Mesendoderm (in vitro differentiated cells): Measurements from ENCODE around the gene TMEM267. TPM values are rescaled to one million over a fixed set of nuclear protein-coding genes. Genes with fewer than 3 reads are reported as not detected.

ENCODE experiments used
- DNase-seq: peaks from one replicate; pipeline ENCODE4 v3.0.0; 2013
- H2AK5ac ChIP-seq: 2 replicates; pipeline ENCODE4 v1.6.1; 2013; ENCODE audit warnings: low read length, inconsistent platforms
- H2BK120ac ChIP-seq: 2 replicates; pipeline ENCODE4 v1.6.1; 2013; ENCODE audit warnings: low read depth, mild to moderate bottlenecking, low read length, moderate library complexity, mixed read lengths
- H2BK15ac ChIP-seq: replicated peaks from 2 replicates; pipeline ENCODE4 v1.6.1; 2013; ENCODE audit warnings: low read depth, mild to moderate bottlenecking, moderate library complexity
- H2BK5ac ChIP-seq: 2 replicates; pipeline ENCODE4 v1.6.1; 2013; ENCODE audit warnings: low read length, inconsistent platforms
- H3K18ac ChIP-seq: 2 replicates; pipeline ENCODE4 v1.6.1; 2013; ENCODE audit warnings: mild to moderate bottlenecking, low read length, mixed read lengths
- H3K23ac ChIP-seq: one replicate; pipeline ENCODE4 v1.6.1; 2013; ENCODE audit warnings: low read length
- H3K27ac ChIP-seq: 2 replicates; pipeline ENCODE4 v1.5.1; 2013; ENCODE audit warnings: low read depth, mild to moderate bottlenecking, inconsistent platforms, low read length, moderate library complexity
- H3K27me3 ChIP-seq: 2 replicates; pipeline ENCODE4 v1.6.1; 2013; ENCODE audit warnings: low read length, control low read depth, mild to moderate bottlenecking, inconsistent platforms; ENCODE audit not compliant: insufficient read depth, poor library complexity
- H3K36me3 ChIP-seq: 2 replicates; pipeline ENCODE4 v1.6.1; 2013; ENCODE audit warnings: low read length, inconsistent platforms; ENCODE audit not compliant: control insufficient read depth, insufficient read depth
- H3K4ac ChIP-seq: one replicate; pipeline ENCODE4 v1.6.1; 2013; ENCODE audit warnings: low read depth, mild to moderate bottlenecking, low read length, moderate library complexity
- H3K4me1 ChIP-seq: 2 replicates; pipeline ENCODE4 v1.6.1; 2013; ENCODE audit warnings: low read depth, low read length, inconsistent platforms; ENCODE audit not compliant: control insufficient read depth
- H3K4me2 ChIP-seq: 2 replicates; pipeline ENCODE4 v1.6.1; 2013; ENCODE audit warnings: low read length
- H3K4me3 ChIP-seq: 2 replicates; pipeline ENCODE4 v1.5.1; 2013; ENCODE audit warnings: mild to moderate bottlenecking, low read length
- H3K56ac ChIP-seq: one replicate; pipeline ENCODE4 v1.6.1; 2013; ENCODE audit warnings: low read length
- H3K79me1 ChIP-seq: 2 replicates; pipeline ENCODE4 v1.6.1; 2013; ENCODE audit warnings: low read length, inconsistent platforms
- H3K79me2 ChIP-seq: 2 replicates; pipeline ENCODE4 v1.6.1; 2013; ENCODE audit warnings: mild to moderate bottlenecking, low read length; ENCODE audit not compliant: control insufficient read depth, insufficient read depth
- H3K9ac ChIP-seq: 2 replicates; pipeline ENCODE4 v1.6.1; 2013; ENCODE audit warnings: low read length, inconsistent platforms
- H4K5ac ChIP-seq: one replicate; pipeline ENCODE4 v1.6.1; 2013; ENCODE audit warnings: low read length
- H4K8ac ChIP-seq: one replicate; pipeline ENCODE4 v1.6.1; 2013; ENCODE audit warnings: low read depth, mild to moderate bottlenecking, control low read depth, low read length, moderate library complexity
- WGBS: extraction: QIAGEN DNeasy Blood & Tissue Kit; methylation state at CpG from one replicate; pipeline ENCODE4 v1.1.7; 2013; ENCODE audit warnings: low lambda C conversion rate, missing lambda C conversion rate; ENCODE audit not compliant: insufficient coverage; ENCODE audit errors: extremely low coverage; 5-methylcytosine and 5-hydroxymethylcytosine counted together
- polyA plus RNA-seq, 2 experiments: library from polyadenylated mRNA; stranded (reverse); fragments of 200-250 nt; gene quantifications; one replicate each; pipeline ENCODE4 v1.2.3, GENCODE V29; 2013

TMEM267 gene
- 4.6 TPM for polyA plus RNA-seq (2013, experiment 1 of 2)
- polyA plus RNA-seq (2013, experiment 2 of 2) = 5.2 TPM

- peak within 1 kb of the TSS; percentile 89 for H3K18ac ChIP-seq
- no peaks in the 10 kb centered on the region for H3K4me1 ChIP-seq
- peak within 1 kb of the TSS; percentile 90 for H3K4me3 ChIP-seq
- peak; percentile 97 for DNase-seq
- H3K27me3 ChIP-seq = no peaks in the 10 kb centered on the region
- peak within 1 kb of the TSS; percentile 67 for H2BK5ac ChIP-seq
- H3K36me3 ChIP-seq = no peaks in the 10 kb centered on the region
- no peak within 1 kb of the TSS for H4K8ac ChIP-seq
- H3K79me1 ChIP-seq = no peaks in the 10 kb centered on the region
- peak within 1 kb of the TSS; percentile 92 for H3K23ac ChIP-seq
- peak within 1 kb of the TSS; percentile 94 for H3K9ac ChIP-seq
- H2AK5ac ChIP-seq = no peak within 1 kb of the TSS
- peak within 1 kb of the TSS; percentile 88 for H3K4me2 ChIP-seq
- WGBS = no CpG with 5 or more reads among the region's 62 CpGs
- peak within 1 kb of the TSS; percentile 30 for H2BK120ac ChIP-seq
- H2BK15ac ChIP-seq = no peak within 1 kb of the TSS
- H3K56ac ChIP-seq = peak within 1 kb of the TSS; percentile 98
- no peak within 1 kb of the TSS for H4K5ac ChIP-seq
- H3K79me2 ChIP-seq = no peaks in the 10 kb centered on the region
- peak within 1 kb of the TSS; percentile 88 for H3K27ac ChIP-seq
- H3K4ac ChIP-seq = peak within 1 kb of the TSS; percentile 64
Observed at GRCh38 chr5:43483298-43484105, at the start of gene TMEM267. TSS of gene TMEM267 (minus strand) at chr5:43483865. CDS start at chr5:43453969, 29,896 bp downstream.

- Histone ChIP-seq H2AK5ac (no peak overlapping the region), H2BK120ac (no peak overlapping the region), H3K4me2 (no peak overlapping the region), H2BK15ac (no peak overlapping the region), H3K4me1 (no peaks in the 10 kb centered on the region), H3K18ac (no peak overlapping the region), H3K27ac (no peak overlapping the region), H3K9ac (no peak overlapping the region), H3K79me1 (no peaks in the 10 kb centered on the region), H3K4me3 (no peak overlapping the region), H2BK5ac (no peak overlapping the region), H4K8ac (no peak overlapping the region), H3K23ac (no peak overlapping the region), H4K5ac (no peak overlapping the region), H3K4ac (no peak overlapping the region), H3K56ac (no peak overlapping the region), H3K27me3 (no peaks in the 10 kb centered on the region), H3K79me2 (no peaks in the 10 kb centered on the region), H3K36me3 (peaks cover 6% of the 10 kb centered on the region)
- no CpG with 5 or more reads among the region's 2 CpGs for WGBS
- no peak for DNase-seq
Observed at GRCh38 chr5:43530648-43531047, 47.0 kb upstream of the TMEM267 start.

- Histone ChIP-seq H3K18ac (no peak overlapping the region), H3K36me3 (peaks cover 8% of the 10 kb centered on the region), H3K27me3 (no peaks in the 10 kb centered on the region), H2AK5ac (no peak overlapping the region), H3K56ac (no peak overlapping the region), H3K27ac (no peak overlapping the region), H3K4me1 (no peaks in the 10 kb centered on the region), H2BK5ac (no peak overlapping the region), H4K8ac (no peak overlapping the region), H3K4me3 (no peak overlapping the region), H3K4ac (no peak overlapping the region), H2BK120ac (no peak overlapping the region), H3K79me1 (no peaks in the 10 kb centered on the region), H3K79me2 (no peaks in the 10 kb centered on the region), H3K4me2 (no peak overlapping the region), H3K23ac (no peak overlapping the region), H2BK15ac (no peak overlapping the region), H3K9ac (no peak overlapping the region), H4K5ac (no peak overlapping the region)
- no peak for DNase-seq
- no CpG with 5 or more reads among the region's 2 CpGs for WGBS
Observed at GRCh38 chr5:43523662-43524072, 40.0 kb upstream of the TMEM267 start.

- no peak overlapping the region for H3K27ac ChIP-seq
- no peaks in the 10 kb centered on the region for H3K27me3 ChIP-seq
- no peaks in the 10 kb centered on the region for H3K79me1 ChIP-seq
- H2BK5ac ChIP-seq = no peak overlapping the region
- no peak overlapping the region for H4K8ac ChIP-seq
- no peak overlapping the region for H3K23ac ChIP-seq
- no peak overlapping the region for H2BK120ac ChIP-seq
- no peak overlapping the region for H3K9ac ChIP-seq
- no peak overlapping the region for H3K18ac ChIP-seq
- no peak overlapping the region for H3K4ac ChIP-seq
- no peaks in the 10 kb centered on the region for H3K4me1 ChIP-seq
- no peak overlapping the region for H2BK15ac ChIP-seq
- H4K5ac ChIP-seq = no peak overlapping the region
- H3K56ac ChIP-seq = no peak overlapping the region
- no CpG with 5 or more reads among the region's 1 CpG for WGBS
- no peak for DNase-seq
- peaks cover 6% of the 10 kb centered on the region for H3K36me3 ChIP-seq
- H2AK5ac ChIP-seq = no peak overlapping the region
- H3K79me2 ChIP-seq = no peaks in the 10 kb centered on the region
- no peak overlapping the region for H3K4me2 ChIP-seq
- H3K4me3 ChIP-seq = no peak overlapping the region
Observed at GRCh38 chr5:43520615-43521014, 37.0 kb upstream of the TMEM267 start.

GRCh38 chr5:43515678-43516048 is 32.0 kb upstream of the TMEM267 start:
- no peak overlapping the region for H3K27ac ChIP-seq
- no CpG with 5 or more reads among the region's 1 CpG for WGBS

More at GRCh38 chr5:43515678-43516048, 32.0 kb upstream of the TMEM267 start:
- H2BK120ac ChIP-seq = no peak overlapping the region
- H3K36me3 ChIP-seq = no peaks in the 10 kb centered on the region
- H3K4me2 ChIP-seq = no peak overlapping the region
- no peak overlapping the region for H2BK15ac ChIP-seq
- peak overlapping the region; percentile 11 for H3K9ac ChIP-seq
- H3K4me3 ChIP-seq = no peak overlapping the region
- no peaks in the 10 kb centered on the region for H3K27me3 ChIP-seq
- peak overlapping the region; percentile 83 for H3K56ac ChIP-seq
- H3K23ac ChIP-seq = no peak overlapping the region
- peak overlapping the region; percentile 3 for H4K8ac ChIP-seq
- no peak overlapping the region for H3K4ac ChIP-seq
- no peak overlapping the region for H3K18ac ChIP-seq
- H3K79me2 ChIP-seq = peaks cover 5% of the 10 kb centered on the region
- no peak overlapping the region for H2AK5ac ChIP-seq
- no peak overlapping the region for H4K5ac ChIP-seq
- H2BK5ac ChIP-seq = no peak overlapping the region
- no peaks in the 10 kb centered on the region for H3K4me1 ChIP-seq
- DNase-seq = no peak
- no peaks in the 10 kb centered on the region for H3K79me1 ChIP-seq
